Activated CD8-positive, alpha-beta T cell treated with anti-CD3 and anti-CD28 coated beads for 36 hours (primary cell): ENCODE data around the gene NHSL1. TPM values are rescaled to one million over a fixed set of nuclear protein-coding genes. Genes with fewer than 3 reads are reported as not detected.

ENCODE experiments used
- ATAC-seq: fragments of 200-7000 bp; cut with Tn5 transposase; one replicate; pipeline ENCODE4 v1.10.0; 2021; ENCODE audit warnings: mild to moderate bottlenecking, moderate library complexity
- CTCF ChIA-PET: fragments of 350-600 bp; sonication (Branson Sonifier 250); formaldehyde crosslinking; loops from one replicate; lab custom pipeline; 2021; ENCODE audit warnings: antibody characterized with exemption; lab: Charles Lee
- POLR2A ChIA-PET: fragments of 350-600 bp; sonication (Branson Sonifier 250); formaldehyde crosslinking; loops from one replicate; lab custom pipeline; 2021; ENCODE audit warnings: antibody characterized with exemption; lab: Charles Lee
- DNase-seq: peaks from one replicate; pipeline ENCODE4 v3.0.0-alpha.2; 2020
- H3K27ac Mint-ChIP-seq: one replicate; pipeline ENCODE4 v1.8.0; 2021; ENCODE audit warnings: mild to moderate bottlenecking, mixed read lengths
- H3K27me3 Mint-ChIP-seq: one replicate; pipeline ENCODE4 v1.8.0; 2021; ENCODE audit warnings: mixed read lengths
- H3K36me3 Mint-ChIP-seq: one replicate; pipeline ENCODE4 v1.8.0; 2021; ENCODE audit warnings: low read depth, mixed read lengths
- H3K4me1 Mint-ChIP-seq: one replicate; pipeline ENCODE4 v1.8.0; 2021; ENCODE audit warnings: low read depth, mixed read lengths
- H3K4me3 Mint-ChIP-seq: one replicate; pipeline ENCODE4 v1.8.0; 2021; ENCODE audit warnings: mild to moderate bottlenecking, moderate library complexity, mixed read lengths
- H3K9me3 Mint-ChIP-seq: one replicate; pipeline ENCODE4 v1.8.0; 2021; ENCODE audit warnings: mixed read lengths
- intact Hi-C: fragments of 100-400 bp; cut with micrococcal nuclease; formaldehyde crosslinking; loops from one replicate; pipeline ENCODE4 v1.10.0; 2022
- total RNA-seq, 2 experiments: library from RNA; stranded (reverse); gene quantifications; one replicate each; pipeline ENCODE4 v1.2.3, GENCODE V29; 2021
- TF ChIP-seq, protein P1 (sequence below): fragments of 200-600 bp; IDR thresholded peaks from one replicate; pipeline ENCODE4 v1.8.0; 2022; ENCODE audit warnings: antibody characterized with exemption, mild to moderate bottlenecking

NHSL1 gene
- total RNA-seq, 2 experiments from 2014 or later: 0.18 to 0.49 TPM

DNA sequence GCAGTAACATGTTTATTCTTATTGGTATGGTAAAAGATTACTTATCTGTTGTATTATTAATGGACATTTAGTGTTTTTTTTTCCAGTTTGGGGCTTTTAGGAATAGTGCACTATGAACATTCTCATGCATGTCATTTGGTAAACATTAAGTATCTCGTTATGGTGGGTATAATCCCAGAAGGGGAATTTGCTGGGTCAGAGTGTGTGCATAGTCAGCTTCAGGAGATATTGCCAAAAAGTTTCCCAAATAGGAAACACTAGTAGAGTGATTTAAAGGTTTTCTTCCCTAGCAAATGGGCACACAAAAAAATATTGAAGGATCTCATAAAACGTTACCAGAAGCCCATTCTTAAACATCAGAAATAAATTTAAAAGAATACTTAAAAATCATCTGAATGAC lies 25.2 kb upstream of the NHSL1 start:
- H3K4me1 Mint-ChIP-seq: no peaks in the 10 kb centered on the region
- CTCF ChIA-PET: interaction anchor here (1.3 to 2.7 kb wide), 4 partner anchors 15 to 409 kb away, joined by 3 to 12 read pairs (median 6); no protein-coding TSS in a partner anchor

DNA sequence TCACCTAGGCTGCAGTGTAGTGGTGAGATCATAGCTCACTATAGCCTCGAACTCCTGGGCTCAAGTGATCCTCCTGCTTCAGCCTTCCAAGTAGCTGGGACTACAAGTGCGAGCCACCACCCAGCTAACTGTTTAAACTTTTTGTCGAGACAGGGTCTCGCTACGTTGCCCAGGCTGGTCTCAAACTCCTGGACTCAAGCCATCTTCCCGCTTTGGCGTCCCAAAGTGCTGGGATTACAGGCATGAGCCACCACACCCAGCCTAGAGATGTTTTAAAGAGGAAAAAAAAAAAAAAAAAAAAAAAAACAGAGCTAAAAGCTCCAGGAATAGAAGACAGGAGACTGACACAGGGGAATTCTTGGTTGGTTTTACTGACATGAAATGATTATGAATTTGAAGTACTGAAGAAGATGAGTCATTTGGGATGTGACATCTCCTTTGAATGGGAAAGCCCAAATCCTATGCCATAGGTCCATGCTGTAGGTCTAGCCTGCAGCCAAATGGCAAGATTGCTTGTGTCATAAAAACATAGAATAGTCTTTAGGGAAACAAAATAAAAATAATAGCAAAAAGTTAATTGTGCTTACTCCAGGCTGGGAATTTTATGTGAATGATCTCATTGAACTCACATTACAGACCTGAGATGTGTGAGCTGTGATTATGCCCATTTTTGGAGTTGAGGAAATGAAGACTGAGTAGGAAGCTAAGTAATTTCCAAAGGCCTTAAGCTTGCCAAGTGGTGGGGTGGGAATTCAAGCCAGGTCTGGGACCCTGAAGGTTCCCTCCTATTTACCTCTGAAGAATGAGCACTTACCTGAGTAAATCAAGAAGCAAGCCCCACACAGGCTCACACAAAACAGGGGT lies 24.3 kb upstream of the NHSL1 start:
- TF ChIP-seq, protein P1, sequence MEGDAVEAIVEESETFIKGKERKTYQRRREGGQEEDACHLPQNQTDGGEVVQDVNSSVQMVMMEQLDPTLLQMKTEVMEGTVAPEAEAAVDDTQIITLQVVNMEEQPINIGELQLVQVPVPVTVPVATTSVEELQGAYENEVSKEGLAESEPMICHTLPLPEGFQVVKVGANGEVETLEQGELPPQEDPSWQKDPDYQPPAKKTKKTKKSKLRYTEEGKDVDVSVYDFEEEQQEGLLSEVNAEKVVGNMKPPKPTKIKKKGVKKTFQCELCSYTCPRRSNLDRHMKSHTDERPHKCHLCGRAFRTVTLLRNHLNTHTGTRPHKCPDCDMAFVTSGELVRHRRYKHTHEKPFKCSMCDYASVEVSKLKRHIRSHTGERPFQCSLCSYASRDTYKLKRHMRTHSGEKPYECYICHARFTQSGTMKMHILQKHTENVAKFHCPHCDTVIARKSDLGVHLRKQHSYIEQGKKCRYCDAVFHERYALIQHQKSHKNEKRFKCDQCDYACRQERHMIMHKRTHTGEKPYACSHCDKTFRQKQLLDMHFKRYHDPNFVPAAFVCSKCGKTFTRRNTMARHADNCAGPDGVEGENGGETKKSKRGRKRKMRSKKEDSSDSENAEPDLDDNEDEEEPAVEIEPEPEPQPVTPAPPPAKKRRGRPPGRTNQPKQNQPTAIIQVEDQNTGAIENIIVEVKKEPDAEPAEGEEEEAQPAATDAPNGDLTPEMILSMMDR: no peak
- H3K27ac Mint-ChIP-seq: no peak overlapping the region
- H3K4me3 Mint-ChIP-seq: no peak overlapping the region
- H3K27me3 Mint-ChIP-seq: peaks cover 4% of the 10 kb centered on the region
- H3K9me3 Mint-ChIP-seq: no peaks in the 10 kb centered on the region
- no peaks in the 10 kb centered on the region for H3K36me3 Mint-ChIP-seq
- H3K4me1 Mint-ChIP-seq: no peaks in the 10 kb centered on the region
- CTCF ChIA-PET: interaction anchor here (1.0 to 2.7 kb wide), 5 partner anchors 14 to 408 kb away, joined by 3 to 12 read pairs (median 3); no protein-coding TSS in a partner anchor
- DNase-seq: no peak
- POLR2A ChIA-PET: no interaction called here
- intact Hi-C loops: no loop called here
- ATAC-seq: no peak

More for the DNA sequence above, 25.2 kb upstream of the NHSL1 start:
- H3K4me3 Mint-ChIP-seq: no peak overlapping the region
- POLR2A ChIA-PET: no interaction called here
- H3K27me3 Mint-ChIP-seq: peaks cover 4% of the 10 kb centered on the region
- DNase-seq (no peak), ATAC-seq (no peak)
- no peaks in the 10 kb centered on the region for H3K36me3 Mint-ChIP-seq
- TF ChIP-seq, protein P1: no peak
- H3K27ac Mint-ChIP-seq: no peak overlapping the region
- intact Hi-C loops: no loop called here
- no peaks in the 10 kb centered on the region for H3K9me3 Mint-ChIP-seq

DNA sequence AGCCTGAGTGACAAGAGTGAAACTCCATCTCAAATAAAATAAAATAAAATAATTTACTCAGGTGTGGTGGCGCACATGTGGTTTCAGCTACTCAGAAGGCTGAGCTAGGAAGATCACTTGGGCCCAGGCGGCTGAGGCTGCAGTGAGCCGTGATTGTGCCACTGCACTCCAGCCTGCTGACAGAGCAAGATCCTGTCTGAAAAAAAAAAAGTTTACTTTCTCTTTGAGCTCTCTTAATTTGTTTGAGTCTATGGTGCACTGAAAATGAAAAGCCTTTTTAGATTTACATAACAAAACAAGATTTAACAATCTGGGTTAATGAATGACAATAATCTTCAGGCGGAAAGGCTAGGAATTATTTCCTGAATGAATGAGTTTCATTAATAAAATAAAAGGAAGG lies 23.3 kb upstream of the NHSL1 start:
- TF ChIP-seq, protein P1: no peak
- H3K9me3 Mint-ChIP-seq: peaks cover 3% of the 10 kb centered on the region
- no peaks in the 10 kb centered on the region for H3K36me3 Mint-ChIP-seq
- H3K27me3 Mint-ChIP-seq: peaks cover 6% of the 10 kb centered on the region
- ATAC-seq (no peak), DNase-seq (no peak)
- CTCF ChIA-PET: interaction anchor here (2.4 to 2.7 kb wide), 2 partner anchors 13 to 93 kb away, joined by 8 to 12 read pairs; no protein-coding TSS in a partner anchor
- POLR2A ChIA-PET: interaction anchor here (0.8 kb wide), 1 partner anchor 22 kb away, joined by 3 read pairs; no protein-coding TSS in a partner anchor
- intact Hi-C loops: no loop called here
- no peaks in the 10 kb centered on the region for H3K4me1 Mint-ChIP-seq
- no peak overlapping the region for H3K4me3 Mint-ChIP-seq
- H3K27ac Mint-ChIP-seq: no peak overlapping the region

DNA sequence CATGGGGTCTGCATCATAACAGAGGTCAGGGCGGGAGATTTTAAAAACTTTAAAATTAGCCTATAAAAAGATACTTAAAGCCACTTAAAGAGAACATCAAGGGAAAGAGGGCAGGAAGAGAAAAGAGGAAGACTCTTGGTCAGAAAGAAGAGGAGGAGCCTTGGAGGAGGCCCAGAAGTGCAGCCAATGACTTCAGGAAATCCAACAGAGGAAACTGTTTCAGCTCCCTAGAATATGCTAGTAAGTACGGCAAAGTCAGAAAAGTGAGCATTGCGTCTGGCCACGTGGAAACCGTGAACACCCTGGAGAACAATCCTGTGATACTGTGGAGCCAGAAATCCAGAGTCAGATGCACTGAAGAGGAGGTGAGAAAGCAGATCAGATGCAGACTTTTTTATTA lies 22.5 kb upstream of the NHSL1 start:
- H3K4me1 Mint-ChIP-seq: no peaks in the 10 kb centered on the region
- ChIA-PET POLR2A (no interaction called here), CTCF (interaction anchor here (1.0 to 1.5 kb wide), 2 partner anchors 13 to 234 kb away, joined by 4 to 5 read pairs; no protein-coding TSS in a partner anchor)
- H3K27me3 Mint-ChIP-seq: peaks cover 7% of the 10 kb centered on the region
- no peak for DNase-seq
- H3K4me3 Mint-ChIP-seq: no peak overlapping the region
- intact Hi-C loops: no loop called here
- ATAC-seq: no peak
- H3K36me3 Mint-ChIP-seq: no peaks in the 10 kb centered on the region
- TF ChIP-seq, protein P1: no peak
- H3K9me3 Mint-ChIP-seq: peaks cover 3% of the 10 kb centered on the region
- no peak overlapping the region for H3K27ac Mint-ChIP-seq

DNA sequence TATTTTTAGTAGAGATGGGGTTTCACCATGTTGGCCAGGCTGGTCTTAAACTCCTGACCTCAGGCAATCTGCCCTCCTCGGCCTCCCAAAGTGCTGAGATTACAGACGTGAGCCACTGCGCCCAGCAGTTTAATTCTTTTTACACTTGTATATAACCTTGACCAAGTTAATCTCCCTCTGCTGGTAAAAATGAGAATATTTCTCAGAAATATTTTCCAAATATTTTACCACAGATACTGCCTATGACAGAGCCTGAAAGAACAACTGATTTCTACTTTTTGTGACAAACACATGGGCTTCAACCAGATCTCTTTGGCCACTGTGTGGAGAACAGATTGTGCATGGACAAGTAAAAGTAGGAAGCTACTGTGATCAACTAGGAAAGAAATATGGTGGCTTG lies 21.2 kb upstream of the NHSL1 start:
- H3K36me3 Mint-ChIP-seq: no peaks in the 10 kb centered on the region
- H3K27me3 Mint-ChIP-seq: peaks cover 7% of the 10 kb centered on the region
- DNase-seq (no peak), ATAC-seq (no peak)
- H3K4me1 Mint-ChIP-seq: no peaks in the 10 kb centered on the region
- intact Hi-C loops: no loop called here
- H3K27ac Mint-ChIP-seq: no peak overlapping the region
- TF ChIP-seq, protein P1: peak; percentile 53
- ChIA-PET CTCF (interaction anchor here (0.9 to 7.2 kb wide), 7 partner anchors 11 to 404 kb away, joined by 3 to 89 read pairs (median 4); partner anchors contain the start of gene HEBP2), POLR2A (interaction anchor here (0.7 kb wide), 1 partner anchor 91 kb away, joined by 3 read pairs; no protein-coding TSS in a partner anchor)
- no peak overlapping the region for H3K4me3 Mint-ChIP-seq
- peaks cover 3% of the 10 kb centered on the region for H3K9me3 Mint-ChIP-seq
